H9 (cell line): ENCODE measurements around the gene CDH20. TPM values are rescaled to one million over a fixed set of nuclear protein-coding genes. Genes with fewer than 3 reads are reported as not detected.

Source experiments
- DNase-seq: peaks from one replicate; pipeline ENCODE4 v3.0.0-alpha.2; 2017
- H2AFZ ChIP-seq: one replicate; pipeline ENCODE4 v1.6.1; 2013; ENCODE audit warnings: mild to moderate bottlenecking, low read length, control low read depth, moderate library complexity
- H2AK5ac ChIP-seq: 2 replicates; pipeline ENCODE4 v1.6.1; 2013; ENCODE audit warnings: low read length, control low read depth, mixed read lengths; ENCODE audit not compliant: insufficient read length
- H2BK120ac ChIP-seq: one replicate; pipeline ENCODE4 v1.6.1; 2013; ENCODE audit warnings: low read depth, mild to moderate bottlenecking, low read length, control low read depth, inconsistent platforms; ENCODE audit not compliant: poor library complexity, severe bottlenecking
- H2BK12ac ChIP-seq: 2 replicates; pipeline ENCODE4 v1.6.1; 2013; ENCODE audit warnings: low read length, control low read depth, mixed read lengths, low read depth; ENCODE audit not compliant: insufficient read length
- H2BK15ac ChIP-seq: 2 replicates; pipeline ENCODE4 v1.6.1; 2013; ENCODE audit warnings: low read depth, low read length, control low read depth
- H2BK20ac ChIP-seq: one replicate; pipeline ENCODE4 v1.6.1; 2013; ENCODE audit warnings: low read depth, mild to moderate bottlenecking, low read length, control low read depth, inconsistent platforms; ENCODE audit not compliant: poor library complexity, severe bottlenecking
- H2BK5ac ChIP-seq: 2 replicates; pipeline ENCODE4 v1.6.1; 2013; ENCODE audit warnings: low read length, control low read depth, mixed read lengths; ENCODE audit not compliant: insufficient read length
- H3K14ac ChIP-seq: 2 replicates; pipeline ENCODE4 v1.6.1; 2013; ENCODE audit warnings: low read length, control low read depth; ENCODE audit not compliant: insufficient read depth
- H3K18ac ChIP-seq: 2 replicates; pipeline ENCODE4 v1.6.1; 2013; ENCODE audit warnings: low read depth, mild to moderate bottlenecking, mixed read lengths, low read length, control low read depth; ENCODE audit not compliant: insufficient read length
- H3K23ac ChIP-seq: 2 replicates; pipeline ENCODE4 v1.6.1; 2013; ENCODE audit warnings: low read length, control low read depth, mixed read lengths, low read depth; ENCODE audit not compliant: insufficient read length
- H3K23me2 ChIP-seq: 2 replicates; pipeline ENCODE4 v1.6.1; 2013; ENCODE audit warnings: low read depth, mild to moderate bottlenecking, mixed read lengths, low read length, control low read depth; ENCODE audit not compliant: insufficient read length, poor library complexity, severe bottlenecking
- H3K27ac ChIP-seq: 2 replicates; pipeline ENCODE4 v1.5.1; 2013; ENCODE audit warnings: low read length, control low read depth, mixed read lengths, low read depth; ENCODE audit not compliant: insufficient read length
- H3K27me3 ChIP-seq: 2 replicates; pipeline ENCODE4 v1.6.1; 2013; ENCODE audit warnings: low read length, control low read depth, inconsistent platforms; ENCODE audit not compliant: insufficient read depth
- H3K4ac ChIP-seq: 2 replicates; pipeline ENCODE4 v1.6.1; 2013; ENCODE audit warnings: low read depth, mild to moderate bottlenecking, control low read depth, inconsistent platforms, low read length, moderate library complexity
- H3K4me1 ChIP-seq: 2 replicates; pipeline ENCODE4 v1.6.1; 2013; ENCODE audit warnings: low read length, control low read depth, inconsistent platforms; ENCODE audit not compliant: insufficient read depth
- H3K4me2 ChIP-seq: 2 replicates; pipeline ENCODE4 v1.6.1; 2013; ENCODE audit warnings: low read length, control low read depth, mixed read lengths; ENCODE audit not compliant: insufficient read length, insufficient read depth
- H3K56ac ChIP-seq: 2 replicates; pipeline ENCODE4 v1.6.1; 2013; ENCODE audit warnings: low read depth, mild to moderate bottlenecking, mixed read lengths, low read length, control low read depth; ENCODE audit not compliant: insufficient read length
- H3K79me1 ChIP-seq: 2 replicates; pipeline ENCODE4 v1.6.1; 2013; ENCODE audit warnings: low read depth, mild to moderate bottlenecking, moderate library complexity, low read length, control low read depth, inconsistent platforms; ENCODE audit not compliant: insufficient read depth, poor library complexity, severe bottlenecking
- H3K79me2 ChIP-seq: 2 replicates; pipeline ENCODE4 v1.6.1; 2013; ENCODE audit warnings: low read length, control low read depth, inconsistent platforms; ENCODE audit not compliant: insufficient read depth
- H3K9ac ChIP-seq: 2 replicates; pipeline ENCODE4 v1.6.1; 2013; ENCODE audit warnings: low read length, control low read depth, mixed read lengths; ENCODE audit not compliant: insufficient read length; ENCODE audit errors: extremely low read depth
- H3K9me3 ChIP-seq: one replicate; pipeline ENCODE4 v1.6.1; 2013; ENCODE audit warnings: low read depth, low read length, inconsistent platforms; ENCODE audit not compliant: control insufficient read depth
- H3T11ph ChIP-seq: one replicate; pipeline ENCODE4 v1.6.1; 2013; ENCODE audit warnings: mild to moderate bottlenecking, low read length, control low read depth, inconsistent platforms
- H4K20me1 ChIP-seq: one replicate; pipeline ENCODE4 v1.6.1; 2013; ENCODE audit not compliant: control insufficient read depth, insufficient read length, insufficient read depth
- H4K5ac ChIP-seq: 2 replicates; pipeline ENCODE4 v1.6.1; 2013; ENCODE audit warnings: low read depth, mild to moderate bottlenecking, mixed read lengths, low read length, control low read depth; ENCODE audit not compliant: insufficient read length
- H4K8ac ChIP-seq: replicated peaks from 2 replicates; pipeline ENCODE4 v1.6.1; 2013; ENCODE audit warnings: low read length, control low read depth, mixed read lengths, low read depth; ENCODE audit not compliant: insufficient read length
- H4K91ac ChIP-seq: 2 replicates; pipeline ENCODE4 v1.6.1; 2013; ENCODE audit warnings: low read depth, mild to moderate bottlenecking, moderate library complexity, mixed read lengths, low read length, control low read depth; ENCODE audit not compliant: insufficient read length
- H3K27ac Mint-ChIP-seq, 3 experiments: 2 replicates in 2 of 3; 3 replicates in 1 of 3; pipeline ENCODE4 v1.8.0; 2020 to 2021; ENCODE audit warnings: mixed read lengths in 3 of 3, mild to moderate bottlenecking in 1 of 3, moderate library complexity in 1 of 3
- H3K27me3 Mint-ChIP-seq: 2 replicates; pipeline ENCODE4 v1.8.0; 2021; ENCODE audit warnings: low read depth, mild to moderate bottlenecking, moderate library complexity, mixed read lengths
- H3K36me3 Mint-ChIP-seq, 3 experiments: 2 replicates in 2 of 3; 3 replicates in 1 of 3; pipeline ENCODE4 v1.8.0; 2020 to 2021; ENCODE audit warnings: low read depth in 3 of 3, mixed read lengths in 3 of 3; ENCODE audit not compliant: insufficient read depth in 1 of 3
- H3K4me1 Mint-ChIP-seq, 2 experiments: 2 replicates each; pipeline ENCODE4 v1.8.0; 2020; ENCODE audit warnings: mixed read lengths in 2 of 2
- H3K4me3 Mint-ChIP-seq, 2 experiments: 2 replicates in 1 of 2; 3 replicates in 1 of 2; pipeline ENCODE4 v1.8.0; 2020 to 2021; ENCODE audit warnings: mild to moderate bottlenecking in 2 of 2, mixed read lengths in 2 of 2, moderate library complexity in 1 of 2
- H3K9me3 Mint-ChIP-seq, 2 experiments: 2 replicates in 1 of 2; 3 replicates in 1 of 2; pipeline ENCODE4 v1.8.0; 2020; ENCODE audit warnings: mild to moderate bottlenecking in 2 of 2, mixed read lengths in 2 of 2, moderate library complexity in 1 of 2
- WGBS: extraction: QIAGEN DNeasy Blood & Tissue Kit; methylation state at CpG from one replicate; pipeline ENCODE4 v1.1.7; 2013; ENCODE audit warnings: missing lambda C conversion rate, low lambda C conversion rate, mixed read lengths; ENCODE audit not compliant: insufficient read length; ENCODE audit errors: extremely low coverage; 5-methylcytosine and 5-hydroxymethylcytosine counted together
- total RNA-seq: library from RNA; stranded (reverse); gene quantifications from 2 replicates; pipeline ENCODE4 v1.2.1, GENCODE V29; 2021
- TF ChIP-seq, protein P1 (sequence below): fragments of 200-600 bp; sonication (generic); conservative IDR thresholded peaks from 3 replicates; pipeline ENCODE4 v1.8.0; 2021; ENCODE audit warnings: antibody characterized with exemption, mild to moderate bottlenecking

CDH20 gene
- total RNA-seq, 1 experiment from 2014 or later, result not detected

GRCh38 chr18:61379827-61380226 lies 46.6 kb downstream of the CDH20 start:
- TF ChIP-seq, protein P1, sequence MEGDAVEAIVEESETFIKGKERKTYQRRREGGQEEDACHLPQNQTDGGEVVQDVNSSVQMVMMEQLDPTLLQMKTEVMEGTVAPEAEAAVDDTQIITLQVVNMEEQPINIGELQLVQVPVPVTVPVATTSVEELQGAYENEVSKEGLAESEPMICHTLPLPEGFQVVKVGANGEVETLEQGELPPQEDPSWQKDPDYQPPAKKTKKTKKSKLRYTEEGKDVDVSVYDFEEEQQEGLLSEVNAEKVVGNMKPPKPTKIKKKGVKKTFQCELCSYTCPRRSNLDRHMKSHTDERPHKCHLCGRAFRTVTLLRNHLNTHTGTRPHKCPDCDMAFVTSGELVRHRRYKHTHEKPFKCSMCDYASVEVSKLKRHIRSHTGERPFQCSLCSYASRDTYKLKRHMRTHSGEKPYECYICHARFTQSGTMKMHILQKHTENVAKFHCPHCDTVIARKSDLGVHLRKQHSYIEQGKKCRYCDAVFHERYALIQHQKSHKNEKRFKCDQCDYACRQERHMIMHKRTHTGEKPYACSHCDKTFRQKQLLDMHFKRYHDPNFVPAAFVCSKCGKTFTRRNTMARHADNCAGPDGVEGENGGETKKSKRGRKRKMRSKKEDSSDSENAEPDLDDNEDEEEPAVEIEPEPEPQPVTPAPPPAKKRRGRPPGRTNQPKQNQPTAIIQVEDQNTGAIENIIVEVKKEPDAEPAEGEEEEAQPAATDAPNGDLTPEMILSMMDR, result no peak; the same call in 2 of the 3 replicates
- no peaks in the 10 kb centered on the region for H3K27me3 ChIP-seq
- no peak overlapping the region for H2AFZ ChIP-seq
- no peak overlapping the region for H3K4ac ChIP-seq
- Mint-ChIP-seq H3K4me3 (no peak overlapping the region), H3K36me3 (no peaks in the 10 kb centered on the region), H3K4me1 (no peaks in the 10 kb centered on the region), H3K27ac (no peak overlapping the region), H3K27me3 (no peaks in the 10 kb centered on the region; the same call in 1 of the 2 replicates), H3K9me3 (no peaks in the 10 kb centered on the region)
- H3T11ph ChIP-seq, result no peak overlapping the region
- H3K56ac ChIP-seq, result no peak overlapping the region
- H3K9me3 ChIP-seq, result no peaks in the 10 kb centered on the region
- no peaks in the 10 kb centered on the region for H3K79me2 ChIP-seq
- H2BK12ac ChIP-seq, result no peak overlapping the region
- H3K18ac ChIP-seq, result no peak overlapping the region
- H3K14ac ChIP-seq, result no peak overlapping the region
- H3K27ac ChIP-seq, result no peak overlapping the region
- H2BK15ac ChIP-seq, result no peak overlapping the region
- no peak overlapping the region for H4K8ac ChIP-seq
- H3K9ac ChIP-seq, result no peak overlapping the region
- H2BK5ac ChIP-seq, result no peak overlapping the region
- no peak overlapping the region for H2BK120ac ChIP-seq
- no peak overlapping the region for H2AK5ac ChIP-seq
- no peak overlapping the region for H3K4me2 ChIP-seq
- no peak overlapping the region for H4K91ac ChIP-seq
- H4K20me1 ChIP-seq, result no peaks in the 10 kb centered on the region
- WGBS, result no CpG with 5 or more reads among the region's 4 CpGs
- H3K23me2 ChIP-seq, result no peaks in the 10 kb centered on the region
- H3K4me1 ChIP-seq, result no peaks in the 10 kb centered on the region
- H3K79me1 ChIP-seq, result no peaks in the 10 kb centered on the region
- DNase-seq, result no peak
- no peak overlapping the region for H4K5ac ChIP-seq
- H2BK20ac ChIP-seq, result no peak overlapping the region
- no peak overlapping the region for H3K23ac ChIP-seq
